D721Med (cell line): ENCODE data around the gene ZBTB7C.

Experiments
- DNase-seq: peaks from one replicate; pipeline ENCODE4 v3.0.0; 2011; ENCODE audit warnings: low spot score; ENCODE audit not compliant: insufficient read length
- FAIRE-seq: peaks from 2 replicates; lab custom pipeline; 2011; peaks lifted over from hg19 to GRCh38; lab: Jason Lieb, UNC
- CTCF ChIP-seq: IDR thresholded peaks from 2 replicates; pipeline ENCODE4 v1.5.1; 2012; ENCODE audit warnings: mild to moderate bottlenecking, control low read depth; ENCODE audit not compliant: insufficient read depth; ENCODE audit errors: missing control alignments

ZBTB7C gene

GRCh38 chr18:48203288-48203945 lies 205.8 kb downstream of the ZBTB7C start:
- DNase-seq, result no peak
- no peak for FAIRE-seq
- no peak for TF ChIP-seq CTCF

- no peak for FAIRE-seq
- no peak for TF ChIP-seq CTCF
- no peak for DNase-seq
These were observed 206.6 kb downstream of the ZBTB7C start for GRCh38 chr18:48202350-48203260.

- TF ChIP-seq CTCF, result no peak
- DNase-seq (no peak), FAIRE-seq (no peak)
These were observed 207.2 kb downstream of the ZBTB7C start for GRCh38 chr18:48202006-48202348.

GRCh38 chr18:48201337-48202005 lies 207.7 kb downstream of the ZBTB7C start:
- FAIRE-seq (no peak), DNase-seq (no peak)
- no peak for TF ChIP-seq CTCF

- FAIRE-seq (no peak), DNase-seq (no peak)
- no peak for TF ChIP-seq CTCF
These were observed 208.4 kb downstream of the ZBTB7C start for GRCh38 chr18:48200631-48201336.

- no peak for DNase-seq
- TF ChIP-seq CTCF, result no peak
- FAIRE-seq, result no peak
These were observed 209.8 kb downstream of the ZBTB7C start for GRCh38 chr18:48199399-48199798.
